GDM1 (cell line): ENCODE results near the gene ZNF579.

Experiments
- DNase-seq: peaks from one replicate; lab custom pipeline; 2025; lab: John Stamatoyannopoulos, UW

ZNF579 gene

GRCh38 chr19:55567708-55568328 is 12.8 kb downstream of the ZNF579 start:
- no peak for DNase-seq

GRCh38 chr19:55566823-55567222 is 13.8 kb downstream of the ZNF579 start:
- no peak for DNase-seq

- no peak for DNase-seq
These were observed 17.4 kb downstream of the ZNF579 start for GRCh38 chr19:55563261-55563690.

GRCh38 chr19:55559684-55560083 is 21.0 kb downstream of the ZNF579 start:
- DNase-seq: no peak

GRCh38 chr19:55554741-55555152 is 25.9 kb downstream of the ZNF579 start:
- DNase-seq: no peak

- DNase-seq: no peak
These were observed 26.3 kb downstream of the ZNF579 start for GRCh38 chr19:55554302-55554701.

- no peak for DNase-seq
These were observed 27.1 kb downstream of the ZNF579 start for GRCh38 chr19:55553217-55554182.

- no peak for DNase-seq
These were observed 28.0 kb downstream of the ZNF579 start for GRCh38 chr19:55552620-55553019.

GRCh38 chr19:55552206-55552605 is 28.4 kb downstream of the ZNF579 start:
- no peak for DNase-seq

GRCh38 chr19:55550321-55550650 is 30.4 kb downstream of the ZNF579 start:
- DNase-seq: no peak

GRCh38 chr19:55549500-55550320 is 30.9 kb downstream of the ZNF579 start:
- no peak for DNase-seq

- DNase-seq: peak; percentile 87
These were observed 33.6 kb downstream of the ZNF579 start for GRCh38 chr19:55546822-55547614.

GRCh38 chr19:55546011-55546410 is 34.6 kb downstream of the ZNF579 start:
- no peak for DNase-seq

GRCh38 chr19:55545443-55545842 is 35.2 kb downstream of the ZNF579 start, which contains the start of gene SBK3:
TSS of gene SBK3 (minus strand) at chr19:55545543. CDS start at chr19:55545543, 0 bp downstream.
- DNase-seq: no peak

- DNase-seq: no peak
These were observed 35.7 kb downstream of the ZNF579 start for GRCh38 chr19:55544776-55545439.

- no peak for DNase-seq
These were observed 36.6 kb downstream of the ZNF579 start for GRCh38 chr19:55544014-55544413.

GRCh38 chr19:55543567-55543966 is 37.1 kb downstream of the ZNF579 start:
- DNase-seq: no peak

- no peak for DNase-seq
These were observed 38.3 kb downstream of the ZNF579 start for GRCh38 chr19:55542292-55542855.

GRCh38 chr19:55541091-55541490 is 39.6 kb downstream of the ZNF579 start:
- no peak for DNase-seq

GRCh38 chr19:55540619-55541018 is 40.0 kb downstream of the ZNF579 start:
- no peak for DNase-seq
